Gastrocnemius medialis (tissue), 4 donors: Measurements from ENCODE around the gene ZNF784. TPM values are rescaled to one million over a fixed set of nuclear protein-coding genes. Genes with fewer than 3 reads are reported as not detected.

Experiments used
- ATAC-seq, 2 donors: fragments of 150-250 bp; one replicate each; pipeline ENCODE4 v1.9.1; 2016
- DNase-seq, 2 donors: peaks; one replicate each; pipeline ENCODE4 v3.0.0-alpha.2; 2019
- H3K27ac ChIP-seq, 4 donors: fragments of 200-600 bp; sonication (generic); 1 replicate in 1 of 4; 2 replicates in 3 of 4; pipeline ENCODE4 v1.5.1; 2016 to 2018; ENCODE audit warnings: mild to moderate bottlenecking in 2 of 4, moderate library complexity in 1 of 4
- H3K27me3 ChIP-seq, 3 donors: fragments of 200-600 bp; sonication (generic) in 2 of 3; 1 replicate in 1 of 3; 2 replicates in 2 of 3; pipeline versions ENCODE4 v1.5.1 to v1.6.0; 2016 to 2019; ENCODE audit warnings: mild to moderate bottlenecking in 1 of 3, moderate library complexity in 1 of 3
- H3K36me3 ChIP-seq, 2 donors: fragments of 200-600 bp; sonication (generic) in 1 of 2; one replicate each; pipeline ENCODE4 v1.5.1; 2017 to 2018
- H3K4me1 ChIP-seq, 2 donors: fragments of 200-600 bp; sonication (generic) in 1 of 2; one replicate each; pipeline ENCODE4 v1.5.1; 2016 to 2017; ENCODE audit warnings: mild to moderate bottlenecking in 2 of 2
- H3K4me3 ChIP-seq, 4 donors: fragments of 200-600 bp; sonication (generic) in 3 of 4; 1 replicate in 1 of 4; 2 replicates in 3 of 4; pipeline ENCODE4 v1.5.1; 2016 to 2019; ENCODE audit warnings: mild to moderate bottlenecking in 2 of 4
- H3K9me3 ChIP-seq, 3 donors: fragments of 200-600 bp; sonication (generic) in 2 of 3; 1 replicate in 1 of 3; 2 replicates in 2 of 3; pipeline ENCODE4 v1.5.1; 2016 to 2019
- POLR2A ChIP-seq, 2 donors: fragments of 450-650 bp; IDR thresholded peaks; one replicate each; pipeline ENCODE4 v1.6.1; 2017; ENCODE audit warnings: antibody characterized with exemption in 2 of 2, mild to moderate bottlenecking in 2 of 2, moderate library complexity in 2 of 2
- in situ Hi-C, 4 donors: fragments of 200-750 bp; cut with MboI; loops; one replicate each; pipeline versions ENCODE4 v1.15.0 to v1.8.0; 2017; ENCODE audit warnings: low sequenced_read_pairs in 4 of 4
- intact Hi-C: fragments of 100-400 bp; cut with DNase I; formaldehyde crosslinking; loops from one replicate; pipeline ENCODE4 v1.15.1; 2023; ENCODE audit warnings: low total_unique reads
- total RNA-seq, 4 donors: library from RNA; depleted of rRNA; stranded (reverse); fragments of >200 nt; gene quantifications; one replicate each; pipeline versions ENCODE4 v1.1.0 to v1.2.3, GENCODE V29; 2016
- TF ChIP-seq, protein P1 (sequence below), 5 experiments: fragments of 450-650 bp in 3 of 5; fragments of 200-600 bp in 2 of 5; sonication (generic) in 2 of 5; IDR thresholded peaks in 4 of 5; conservative IDR thresholded peaks in 1 of 5; 1 replicate in 4 of 5; 2 replicates in 1 of 5; pipeline ENCODE4 v1.5.1; 2016 to 2019; ENCODE audit warnings: antibody characterized with exemption in 5 of 5, mild to moderate bottlenecking in 3 of 5, moderate library complexity in 3 of 5

ZNF784 gene
- total RNA-seq, 4 donors from 2014 or later: 6.0 to 10.0 (median 8.2) TPM

DNA sequence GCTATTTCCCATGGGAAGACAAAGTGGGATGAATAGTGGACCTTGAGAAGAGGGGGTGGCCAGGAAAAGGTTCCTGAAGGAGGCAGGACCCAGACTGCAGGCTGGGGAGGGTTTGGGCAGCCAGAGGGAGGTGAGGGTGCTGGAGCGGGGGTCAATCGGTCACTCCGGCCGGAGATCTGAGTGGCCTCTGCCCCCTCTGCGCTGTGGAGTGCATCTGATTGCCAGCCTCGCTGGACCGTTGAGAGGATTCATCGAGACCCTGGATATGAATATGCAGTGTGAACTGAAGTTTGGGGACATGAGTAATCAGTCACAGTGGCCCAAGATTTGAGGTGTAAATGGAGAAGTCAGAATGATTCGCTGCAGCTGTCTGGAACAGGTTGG lies 11.0 kb upstream of the ZNF784 start:
- ATAC-seq: peak in 1 of 2 donors; percentile 4
- intact Hi-C loops (loop anchor here (2.0 to 5.0 kb wide), 2 partner anchors 38 to 55 kb away; partner anchors contain the start of genes FIZ1 and ZNF579), in situ Hi-C loops (loop anchor here in 3 of 4 donors (10.0 to 25.0 kb wide), 3 partner anchors 51 to 498 kb away; partner anchors contain the start of genes TNNT1 (in 1 of the 3) and ZNF579 (in 1 of the 3))
- H3K27ac ChIP-seq: peak overlapping the region; percentile 90 to 100 (median 98)
- TF ChIP-seq, protein P1, sequence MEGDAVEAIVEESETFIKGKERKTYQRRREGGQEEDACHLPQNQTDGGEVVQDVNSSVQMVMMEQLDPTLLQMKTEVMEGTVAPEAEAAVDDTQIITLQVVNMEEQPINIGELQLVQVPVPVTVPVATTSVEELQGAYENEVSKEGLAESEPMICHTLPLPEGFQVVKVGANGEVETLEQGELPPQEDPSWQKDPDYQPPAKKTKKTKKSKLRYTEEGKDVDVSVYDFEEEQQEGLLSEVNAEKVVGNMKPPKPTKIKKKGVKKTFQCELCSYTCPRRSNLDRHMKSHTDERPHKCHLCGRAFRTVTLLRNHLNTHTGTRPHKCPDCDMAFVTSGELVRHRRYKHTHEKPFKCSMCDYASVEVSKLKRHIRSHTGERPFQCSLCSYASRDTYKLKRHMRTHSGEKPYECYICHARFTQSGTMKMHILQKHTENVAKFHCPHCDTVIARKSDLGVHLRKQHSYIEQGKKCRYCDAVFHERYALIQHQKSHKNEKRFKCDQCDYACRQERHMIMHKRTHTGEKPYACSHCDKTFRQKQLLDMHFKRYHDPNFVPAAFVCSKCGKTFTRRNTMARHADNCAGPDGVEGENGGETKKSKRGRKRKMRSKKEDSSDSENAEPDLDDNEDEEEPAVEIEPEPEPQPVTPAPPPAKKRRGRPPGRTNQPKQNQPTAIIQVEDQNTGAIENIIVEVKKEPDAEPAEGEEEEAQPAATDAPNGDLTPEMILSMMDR (IDR thresholded peaks at IDR 0.05 in 4 of 5, conservative IDR thresholded peaks at IDR 0.05 in 1 of 5): no peak
- TF ChIP-seq POLR2A (IDR thresholded peaks at IDR 0.05): no peak
- H3K4me1 ChIP-seq: peaks cover 47 to 53% of the 10 kb centered on the region in 2 donors
- H3K4me3 ChIP-seq: peak overlapping the region; percentile 92 to 100 (median 96)
- no peaks in the 10 kb centered on the region for H3K27me3 ChIP-seq
- H3K9me3 ChIP-seq: no peaks in the 10 kb centered on the region
- DNase-seq: no peak
- no peaks in the 10 kb centered on the region for H3K36me3 ChIP-seq

DNA sequence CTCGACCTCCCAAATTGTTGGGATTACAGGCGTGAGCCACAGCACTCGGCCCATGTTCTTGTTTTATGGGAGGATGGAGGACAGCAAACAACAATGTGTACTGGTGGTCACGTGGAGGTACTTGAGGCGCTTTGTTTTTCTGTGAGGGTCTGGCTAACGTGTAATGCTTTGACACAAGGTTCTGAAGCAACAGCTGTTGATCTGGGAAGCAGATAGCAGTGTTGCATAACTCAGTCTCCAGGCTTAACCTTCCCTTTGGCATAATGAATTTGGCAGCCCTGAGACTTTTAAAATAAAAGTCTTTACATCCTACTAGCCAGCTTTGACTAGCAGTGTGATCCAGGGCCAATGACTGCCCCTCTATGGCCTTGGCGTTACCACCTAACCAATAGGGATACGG lies 9.5 kb upstream of the ZNF784 start:
- in situ Hi-C loops: loop anchor here in 3 of 4 donors (10.0 to 25.0 kb wide), 3 partner anchors 49 to 497 kb away; partner anchors contain the start of genes TNNT1 (in 1 of the 3) and ZNF579 (in 1 of the 3)
- TF ChIP-seq POLR2A (IDR thresholded peaks at IDR 0.05): no peak
- TF ChIP-seq, protein P1 (IDR thresholded peaks at IDR 0.05 in 4 of 5, conservative IDR thresholded peaks at IDR 0.05 in 1 of 5): no peak

DNA sequence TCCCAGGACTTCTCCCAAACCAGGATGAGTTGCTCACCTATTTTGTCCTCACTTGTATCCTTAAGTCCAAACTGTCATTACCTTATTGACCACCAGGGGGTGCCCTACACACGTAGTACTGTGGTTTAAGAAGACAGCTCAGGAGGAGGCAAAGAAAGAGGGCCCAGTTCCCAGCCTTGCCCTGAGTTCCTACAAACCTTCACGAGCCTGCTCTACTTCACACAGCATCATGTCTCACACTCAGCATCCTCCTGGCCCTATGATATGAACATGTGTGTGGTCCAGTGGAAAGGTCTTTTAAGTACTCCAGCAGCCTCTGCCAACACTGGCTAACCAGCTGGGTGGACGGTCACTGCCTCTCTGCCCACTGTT lies 8.1 kb upstream of the ZNF784 start:
- intact Hi-C loops: loop anchor here (1.0 to 5.0 kb wide), 3 partner anchors 21 to 165 kb away; no protein-coding TSS in a partner anchor

More for the DNA sequence above, 9.5 kb upstream of the ZNF784 start:
- Histone ChIP-seq H3K27me3 (no peaks in the 10 kb centered on the region), H3K4me1 (peaks cover 38 to 39% of the 10 kb centered on the region in 2 donors), H3K36me3 (no peaks in the 10 kb centered on the region), H3K27ac (peak overlapping the region; percentile 90 to 100 (median 98)), H3K4me3 (peak overlapping the region in 2 of 4 donors; percentile 92), H3K9me3 (no peaks in the 10 kb centered on the region)
- ATAC-seq (no peak), DNase-seq (no peak)
- intact Hi-C loops: loop anchor here (2.0 to 5.0 kb wide), 2 partner anchors 53 to 167 kb away; partner anchors contain the start of gene ZNF579

DNA sequence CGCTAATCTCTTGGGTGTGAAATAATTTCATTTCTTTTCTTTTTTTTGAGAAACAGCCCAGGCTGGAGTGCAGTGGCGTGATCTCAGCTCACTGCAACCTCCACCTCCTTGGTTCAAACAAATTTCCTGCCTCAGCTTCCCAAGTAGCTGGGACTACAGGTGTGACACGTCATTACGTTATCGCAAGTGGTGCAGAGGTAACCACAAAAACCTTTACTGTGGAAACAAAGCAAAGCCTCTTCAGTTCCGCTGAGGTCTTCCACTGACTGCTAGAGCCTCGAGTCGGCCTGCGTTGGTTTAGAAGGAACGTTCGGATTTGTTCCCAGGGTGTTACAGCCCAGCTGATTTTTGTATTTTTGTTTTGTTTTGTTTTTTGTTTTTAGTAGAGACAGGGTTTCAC lies 2.0 kb upstream of the ZNF784 start:
- TF ChIP-seq, protein P1 (IDR thresholded peaks at IDR 0.05 in 4 of 5, conservative IDR thresholded peaks at IDR 0.05 in 1 of 5): no peak
- TF ChIP-seq POLR2A (IDR thresholded peaks at IDR 0.05): no peak

More for the DNA sequence above, 8.1 kb upstream of the ZNF784 start:
- peak; percentile 59 to 70 for ATAC-seq
- TF ChIP-seq, protein P1 (IDR thresholded peaks at IDR 0.05 in 4 of 5, conservative IDR thresholded peaks at IDR 0.05 in 1 of 5): peak; percentile 86 to 95 (median 91)
- TF ChIP-seq POLR2A (IDR thresholded peaks at IDR 0.05): no peak
- in situ Hi-C loops: loop anchor here in 3 of 4 donors (10.0 to 25.0 kb wide), 3 partner anchors 48 to 495 kb away; partner anchors contain the start of genes TNNT1 (in 1 of the 3) and ZNF579 (in 1 of the 3)
- H3K36me3 ChIP-seq: no peaks in the 10 kb centered on the region
- no peaks in the 10 kb centered on the region for H3K27me3 ChIP-seq
- H3K4me3 ChIP-seq: no peak overlapping the region
- peak; percentile 82 to 91 for DNase-seq
- no peaks in the 10 kb centered on the region for H3K9me3 ChIP-seq
- peaks cover 24 to 27% of the 10 kb centered on the region in 2 donors for H3K4me1 ChIP-seq
- H3K27ac ChIP-seq: peak overlapping the region; percentile 90 to 100 (median 98)

More for the DNA sequence above, 2.0 kb upstream of the ZNF784 start:
- in situ Hi-C loops: loop anchor here in 3 of 4 donors (5.0 to 25.0 kb wide), 2 partner anchors 109 to 489 kb away; partner anchors contain the start of gene TNNT1 (in 1 of the 3)
- H3K4me1 ChIP-seq: peaks cover 17 to 19% of the 10 kb centered on the region in 2 donors
- no peak overlapping the region for H3K27ac ChIP-seq
- DNase-seq (no peak), ATAC-seq (no peak)
- intact Hi-C loops: no loop called here
- peaks cover 0 to 5% of the 10 kb centered on the region in 2 donors for H3K36me3 ChIP-seq
- no peaks in the 10 kb centered on the region for H3K27me3 ChIP-seq
- no peaks in the 10 kb centered on the region for H3K9me3 ChIP-seq
- no peak overlapping the region for H3K4me3 ChIP-seq
